Spleen (tissue), 13 donors: Measurements from ENCODE around the gene RBM4B. TPM values are rescaled to one million over a fixed set of nuclear protein-coding genes. Genes with fewer than 3 reads are reported as not detected.
"Not testable (repeated sequence)": the region's sequence is repeated elsewhere in the genome, so short reads cannot be mapped to it uniquely, and the experiment has no call there.

Source experiments
- DNase-seq: peaks from one replicate; pipeline ENCODE4 v3.0.0-alpha.2; 2020
- H3K27ac ChIP-seq, 8 donors: fragments of 200-600 bp; sonication (generic) in 7 of 8; 1 replicate in 4 of 8; 2 replicates in 4 of 8; pipeline versions ENCODE4 v1.5.0 to v1.8.0; 2016 to 2021; ENCODE audit warnings: inconsistent platforms in 4 of 8, mild to moderate bottlenecking in 4 of 8, moderate library complexity in 1 of 8
- H3K27me3 ChIP-seq, 7 donors: fragments of 200-600 bp; sonication (generic) in 6 of 7; replicated peaks in 1 of 7; 1 replicate in 4 of 7; 2 replicates in 3 of 7; pipeline versions ENCODE4 v1.5.0 to v1.8.0; 2016 to 2021; ENCODE audit warnings: inconsistent platforms in 3 of 7, mild to moderate bottlenecking in 1 of 7
- H3K36me3 ChIP-seq, 6 donors: fragments of 200-600 bp; sonication (generic) in 5 of 6; 1 replicate in 4 of 6; 2 replicates in 2 of 6; pipeline versions ENCODE4 v1.5.0 to v1.8.0; 2016 to 2021; ENCODE audit warnings: inconsistent platforms in 2 of 6
- H3K4me1 ChIP-seq, 6 donors: fragments of 200-600 bp; sonication (generic) in 5 of 6; 1 replicate in 3 of 6; 2 replicates in 3 of 6; pipeline versions ENCODE4 v1.5.0 to v1.8.0; 2016 to 2021; ENCODE audit warnings: inconsistent platforms in 3 of 6
- H3K4me3 ChIP-seq, 8 donors: fragments of 200-600 bp; sonication (generic) in 7 of 8; 1 replicate in 4 of 8; 2 replicates in 4 of 8; pipeline versions ENCODE4 v1.5.0 to v1.8.0; 2016 to 2021; ENCODE audit warnings: inconsistent platforms in 4 of 8, mild to moderate bottlenecking in 4 of 8, moderate library complexity in 2 of 8
- H3K9me3 ChIP-seq, 8 donors: fragments of 200-600 bp; sonication (generic) in 7 of 8; 1 replicate in 4 of 8; 2 replicates in 4 of 8; pipeline versions ENCODE4 v1.5.0 to v1.8.0; 2016 to 2021; ENCODE audit warnings: inconsistent platforms in 4 of 8
- POLR2A ChIP-seq, 3 donors: fragments of 450-650 bp; IDR thresholded peaks; one replicate each; pipeline ENCODE4 v1.5.1; 2017; ENCODE audit warnings: antibody characterized with exemption in 3 of 3, mild to moderate bottlenecking in 1 of 3
- POLR2AphosphoS5 ChIP-seq, 3 donors: sonication (generic); formaldehyde crosslinking; IDR thresholded peaks; one replicate each; pipeline ENCODE4 v1.5.1; 2017; ENCODE audit warnings: antibody characterized with exemption in 3 of 3
- WGBS, 5 donors: extraction: QIAGEN DNeasy Blood & Tissue Kit in 3 of 5; methylation state at CpG; one replicate each; pipeline versions ENCODE4 v1.1.5 to v1.1.7; 2013 to 2018; 5-methylcytosine and 5-hydroxymethylcytosine counted together
- intact Hi-C: fragments of 100-400 bp; cut with DNase I; formaldehyde crosslinking; loops from one replicate; pipeline ENCODE4 v1.15.0; 2023; ENCODE audit warnings: low total_unique reads
- long read RNA-seq, 2 donors: transcript quantifications; one replicate each; lab custom pipeline, GENCODE V29; 2026
- polyA plus RNA-seq, 3 donors: library from polyadenylated mRNA; stranded (reverse); fragments of 200-250 nt; gene quantifications; one replicate each; pipeline ENCODE4 v1.2.1, GENCODE V29; 2013
- total RNA-seq, 7 donors: library from RNA; depleted of rRNA in 3 of 7; stranded (reverse); fragments of >200 nt in 3 of 7; fragmentation: NEBNext Ultra II Directional in 4 of 7; extraction: Animal tissue kit (Norgen Biotek cat#: 25700) in 4 of 7; gene quantifications; one replicate each; pipeline versions ENCODE4 v1.1.0 to v1.2.1, GENCODE V29; 2016 to 2021
- TF ChIP-seq, protein P1 (sequence below), 11 experiments: fragments of 200-600 bp in 7 of 11; fragments of 450-650 bp in 4 of 11; sonication (generic) in 4 of 11; IDR thresholded peaks in 8 of 11; conservative IDR thresholded peaks in 3 of 11; 1 replicate in 7 of 11; 2 replicates in 4 of 11; pipeline versions ENCODE4 v1.4.0 to v1.8.0; 2016 to 2021; ENCODE audit warnings: antibody characterized with exemption in 11 of 11, inconsistent platforms in 4 of 11, mild to moderate bottlenecking in 1 of 11
- donor health status: healthy with polysubstance abuse.
- donor health status: DM: no; HTN: no; CAD: no; lungs with moderate emphysema.
- donor health status: DM: no; HTN: no; CAD: no.
- donor health status: Bipolar disorder and iron deficiency.
- donor health status: healthy.
- donor health status: DM: no; HTN: no; CAD: no.
- donor health status: DM: yes; HTN: yes; CAD: no.

The RBM4B gene, protein sequence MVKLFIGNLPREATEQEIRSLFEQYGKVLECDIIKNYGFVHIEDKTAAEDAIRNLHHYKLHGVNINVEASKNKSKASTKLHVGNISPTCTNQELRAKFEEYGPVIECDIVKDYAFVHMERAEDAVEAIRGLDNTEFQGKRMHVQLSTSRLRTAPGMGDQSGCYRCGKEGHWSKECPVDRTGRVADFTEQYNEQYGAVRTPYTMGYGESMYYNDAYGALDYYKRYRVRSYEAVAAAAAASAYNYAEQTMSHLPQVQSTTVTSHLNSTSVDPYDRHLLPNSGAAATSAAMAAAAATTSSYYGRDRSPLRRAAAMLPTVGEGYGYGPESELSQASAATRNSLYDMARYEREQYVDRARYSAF
- total RNA-seq (10 to 100 TPM; 16.3 to 23.0 (median 18.8) TPM), polyA plus RNA-seq (10 to 100 TPM; 14.8 to 17.7 (median 14.9) TPM)
- long read RNA-seq, donor 1, partial matches to known transcripts = 6 of 10 reads
- long read RNA-seq, donor 1, other reads (novel, unspliced or antisense) = 0 of 10 reads
- long read RNA-seq, donor 2, transcript RBM4B-201 (4 exons, 1,840 nt) = major isoform, 7 of 11 reads
- long read RNA-seq, donor 2, partial matches to known transcripts = 0 of 11 reads
- long read RNA-seq, donor 2, other reads (novel, unspliced or antisense) = 0 of 11 reads

DNA sequence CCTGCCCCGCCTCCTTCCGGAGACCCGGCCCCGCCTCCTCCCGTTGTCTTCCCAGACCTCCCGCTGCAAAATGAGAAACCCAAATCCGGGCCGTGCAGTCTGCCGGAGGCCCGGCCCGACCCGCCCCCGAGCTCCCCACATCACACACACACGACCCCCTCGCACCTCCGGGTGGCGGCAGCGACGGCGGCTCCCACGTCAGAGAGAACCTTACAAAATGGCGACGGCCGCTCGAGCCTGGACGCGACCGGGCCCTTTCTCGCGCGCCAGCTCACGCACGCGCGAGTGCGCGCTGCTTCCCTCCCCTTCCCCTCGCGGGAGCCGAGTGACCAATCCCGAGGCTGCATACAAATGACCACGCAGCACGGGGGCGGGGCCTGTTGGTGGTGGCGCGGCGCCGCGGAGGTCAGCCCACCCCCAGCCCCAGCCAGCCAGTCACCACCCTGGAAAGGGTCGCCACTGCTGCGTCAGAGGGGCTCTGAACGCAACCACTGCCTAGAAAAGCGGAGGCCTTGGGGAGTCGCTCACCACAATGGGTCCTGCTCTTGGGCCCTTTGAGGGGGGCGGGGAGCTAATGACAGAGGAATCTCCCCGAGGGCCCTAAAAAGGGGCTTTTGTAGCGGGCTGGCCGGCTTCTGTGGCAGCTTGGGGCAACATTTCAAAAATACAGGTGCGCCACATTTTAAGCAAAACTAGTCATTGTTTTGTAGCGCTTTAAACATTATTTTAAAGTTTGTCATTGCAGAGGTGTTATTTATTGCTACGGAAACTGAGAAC, at the start of gene RBM4B:
Gene RBM4B (minus strand): TSS at position 289 of the 777 bp plus-strand sequence. CDS start 808 bp downstream, outside the sequence.
- peak; percentile 98 for DNase-seq
- Histone ChIP-seq H3K4me1 (peaks cover 35 to 58% (median 44%) of the 10 kb centered on the region in 6 donors), H3K27ac (peak within 1 kb of the TSS; percentile 85 to 97 (median 94)), H3K4me3 (peak within 1 kb of the TSS; percentile 58 to 84 (median 72)), H3K9me3 (no peaks in the 10 kb centered on the region), H3K27me3 (no peaks in the 10 kb centered on the region), H3K36me3 (no peaks in the 10 kb centered on the region)
- 0 to 1% (median 0%) methylated on average over 32 to 61 of the region's 61 CpGs for WGBS, 5 donors
- TF ChIP-seq POLR2A (IDR thresholded peaks at IDR 0.05) (peak; percentile 11 to 79 (median 72)), POLR2AphosphoS5 (IDR thresholded peaks at IDR 0.05) (peak; percentile 93 to 97 (median 95))
- TF ChIP-seq, protein P1, sequence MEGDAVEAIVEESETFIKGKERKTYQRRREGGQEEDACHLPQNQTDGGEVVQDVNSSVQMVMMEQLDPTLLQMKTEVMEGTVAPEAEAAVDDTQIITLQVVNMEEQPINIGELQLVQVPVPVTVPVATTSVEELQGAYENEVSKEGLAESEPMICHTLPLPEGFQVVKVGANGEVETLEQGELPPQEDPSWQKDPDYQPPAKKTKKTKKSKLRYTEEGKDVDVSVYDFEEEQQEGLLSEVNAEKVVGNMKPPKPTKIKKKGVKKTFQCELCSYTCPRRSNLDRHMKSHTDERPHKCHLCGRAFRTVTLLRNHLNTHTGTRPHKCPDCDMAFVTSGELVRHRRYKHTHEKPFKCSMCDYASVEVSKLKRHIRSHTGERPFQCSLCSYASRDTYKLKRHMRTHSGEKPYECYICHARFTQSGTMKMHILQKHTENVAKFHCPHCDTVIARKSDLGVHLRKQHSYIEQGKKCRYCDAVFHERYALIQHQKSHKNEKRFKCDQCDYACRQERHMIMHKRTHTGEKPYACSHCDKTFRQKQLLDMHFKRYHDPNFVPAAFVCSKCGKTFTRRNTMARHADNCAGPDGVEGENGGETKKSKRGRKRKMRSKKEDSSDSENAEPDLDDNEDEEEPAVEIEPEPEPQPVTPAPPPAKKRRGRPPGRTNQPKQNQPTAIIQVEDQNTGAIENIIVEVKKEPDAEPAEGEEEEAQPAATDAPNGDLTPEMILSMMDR (IDR thresholded peaks at IDR 0.05 in 8 of 11, conservative IDR thresholded peaks at IDR 0.05 in 3 of 11) = peak in 3 of 11 experiments; percentile 14 to 53 (median 28)
- intact Hi-C loops = loop anchor here (5.0 kb wide), 1 partner anchor 270 kb away; no protein-coding TSS in a partner anchor

DNA sequence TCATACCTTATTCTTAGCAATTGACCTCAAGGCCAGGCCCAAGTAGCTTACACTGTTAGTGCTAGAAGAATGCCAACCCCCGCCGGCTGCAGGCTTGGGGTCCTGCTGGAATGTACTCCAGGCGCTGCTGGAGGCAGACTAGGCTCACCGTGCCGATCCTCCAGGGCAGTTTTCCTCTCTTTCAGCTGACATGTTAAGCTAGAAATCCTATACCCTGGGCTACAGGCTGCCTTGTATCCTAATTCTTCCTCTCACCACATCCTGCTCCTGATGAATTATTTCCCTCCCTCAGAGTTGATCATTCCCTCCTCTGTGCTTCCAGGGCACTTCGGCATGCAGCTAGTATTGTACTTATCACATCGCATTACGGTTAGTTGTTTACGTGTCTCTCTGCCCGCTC, 48.0 kb upstream of the RBM4B start:
- intact Hi-C loops = no loop called here
- Histone ChIP-seq H3K4me1 (peaks cover 3 to 21% (median 15%) of the 10 kb centered on the region in 6 donors), H3K27me3 (peaks cover 0 to 66% (median 33%) of the 10 kb centered on the region in 7 donors), H3K36me3 (no peaks in the 10 kb centered on the region), H3K27ac (no peak overlapping the region), H3K4me3 (no peak overlapping the region), H3K9me3 (no peaks in the 10 kb centered on the region)
- WGBS, 5 donors = 19 to 54% (median 51%) methylated on average over 10 of the region's 10 CpGs
- TF ChIP-seq POLR2A (IDR thresholded peaks at IDR 0.05) (no peak), POLR2AphosphoS5 (IDR thresholded peaks at IDR 0.05) (no peak)
- TF ChIP-seq, protein P1 (IDR thresholded peaks at IDR 0.05 in 8 of 11, conservative IDR thresholded peaks at IDR 0.05 in 3 of 11) = no peak
- DNase-seq = no peak

DNA sequence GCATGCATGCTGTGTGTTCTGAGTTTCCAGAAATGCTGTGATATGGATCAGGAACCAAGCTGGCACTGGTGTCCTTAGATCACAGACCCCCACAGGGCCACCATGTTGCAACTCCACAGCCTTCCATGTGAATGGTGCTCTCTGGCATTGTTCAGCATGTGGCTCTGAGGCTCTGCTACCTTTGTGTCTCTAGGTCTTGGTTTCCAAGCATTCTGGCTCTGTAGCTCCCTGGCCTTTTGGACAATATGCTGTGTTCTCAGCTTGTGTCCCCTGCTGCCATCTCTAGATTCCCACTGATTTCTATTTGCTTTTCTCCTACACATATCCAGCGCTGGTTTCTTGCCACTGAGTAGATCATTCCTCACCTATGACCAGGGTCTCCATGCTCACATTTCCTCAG, 47.4 kb upstream of the RBM4B start:
- WGBS, 5 donors = 87 to 100% (median 97%) methylated on average over 1 of the region's 1 CpG
- Histone ChIP-seq H3K4me3 (no peak overlapping the region), H3K36me3 (no peaks in the 10 kb centered on the region), H3K9me3 (no peaks in the 10 kb centered on the region), H3K27me3 (peaks cover 0 to 64% (median 33%) of the 10 kb centered on the region in 7 donors), H3K27ac (no peak overlapping the region), H3K4me1 (peaks cover 3 to 27% (median 15%) of the 10 kb centered on the region in 6 donors)
- intact Hi-C loops = no loop called here
- TF ChIP-seq, protein P1 (IDR thresholded peaks at IDR 0.05 in 8 of 11, conservative IDR thresholded peaks at IDR 0.05 in 3 of 11) = no peak
- TF ChIP-seq POLR2A (IDR thresholded peaks at IDR 0.05) (no peak), POLR2AphosphoS5 (IDR thresholded peaks at IDR 0.05) (no peak)
- no peak for DNase-seq

DNA sequence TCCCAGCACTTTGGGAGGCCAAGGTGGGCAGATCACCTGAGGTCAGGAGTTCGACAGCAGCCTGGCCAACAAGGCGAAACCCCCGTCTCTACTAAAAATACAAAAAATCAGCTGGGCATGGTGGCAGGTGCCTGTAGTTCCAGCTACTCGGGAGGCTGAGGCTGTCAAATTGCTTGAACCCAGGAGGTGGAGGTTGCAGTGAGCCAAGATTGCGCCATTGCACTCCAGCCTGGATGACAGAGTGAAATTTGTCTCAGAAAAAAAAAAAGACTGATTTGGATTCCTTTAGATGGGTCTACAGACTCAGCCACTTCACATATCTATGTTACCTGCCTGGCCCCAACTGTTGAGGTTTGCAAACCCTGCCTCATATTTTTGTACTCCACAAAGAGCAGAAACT, 46.5 kb upstream of the RBM4B start:
- H3K36me3 ChIP-seq, H3K27ac ChIP-seq, DNase-seq, intact Hi-C loops, H3K4me3 ChIP-seq, H3K9me3 ChIP-seq: not testable (repeated sequence)
- WGBS, 5 donors = 85 to 92% (median 92%) methylated on average over 5 of the region's 5 CpGs
- Histone ChIP-seq H3K4me1 (peaks cover 3 to 29% (median 15%) of the 10 kb centered on the region in 6 donors), H3K27me3 (peaks cover 0 to 64% (median 27%) of the 10 kb centered on the region in 7 donors)
